GM18498 (cell line): ENCODE data around the gene DHRS11.

Experiments used
- ATAC-seq: cut with Tn5 transposase; IDR thresholded peaks from one replicate; pipeline ENCODE4 v1.9.1; 2021; ENCODE audit warnings: mild to moderate bottlenecking, moderate library complexity; ENCODE audit not compliant: unreplicated experiment

Gene DHRS11

GRCh38 chr17:36647636-36648035, 56.0 kb downstream of the DHRS11 start:
- no peak for ATAC-seq

DNA sequence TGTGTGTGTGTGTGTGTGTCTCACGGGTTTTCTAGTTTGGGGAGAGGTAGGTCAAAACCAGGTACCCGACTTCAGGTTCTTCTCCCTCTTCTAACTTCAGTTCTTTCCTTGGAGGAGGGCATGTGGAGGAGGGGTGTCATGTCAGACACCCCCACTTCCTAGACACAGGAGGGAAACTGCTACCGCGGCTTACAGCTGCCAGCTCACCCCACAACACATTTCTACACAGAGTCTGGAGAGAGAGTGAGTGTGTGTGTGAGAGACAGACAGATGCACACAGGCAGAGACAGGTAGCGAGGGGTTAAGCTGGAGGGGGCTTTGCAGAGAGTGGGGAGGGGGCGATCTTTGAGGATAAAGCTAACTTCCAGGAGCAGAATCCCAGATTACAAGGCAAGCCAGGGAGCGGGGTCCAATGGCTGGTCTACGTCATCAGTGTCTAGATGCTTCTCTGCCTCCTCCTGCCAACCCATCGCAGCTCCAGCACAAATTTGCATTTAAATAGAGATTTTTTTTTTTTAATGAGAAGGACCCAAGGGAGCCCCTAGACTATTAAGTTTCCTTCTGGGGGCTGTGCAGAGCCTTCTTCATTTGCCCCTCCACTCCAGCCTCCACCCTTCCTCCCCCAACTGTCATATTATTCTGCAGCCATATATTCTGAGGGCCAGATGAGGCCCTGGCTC, 58.6 kb downstream of the DHRS11 start:
- no peak for ATAC-seq
